CD4-positive, alpha-beta T cell (primary cell): Measurements from ENCODE around the gene MPZL3. TPM values are rescaled to one million over a fixed set of nuclear protein-coding genes. Genes with fewer than 3 reads are reported as not detected.

Experiments used
- ATAC-seq: fragments of 200-7000 bp; cut with Tn5 transposase; one replicate; pipeline ENCODE4 v1.10.0; 2022; ENCODE audit warnings: mild to moderate bottlenecking; ENCODE audit not compliant: poor library complexity
- CTCF ChIA-PET: fragments of 350-600 bp; sonication (Branson Sonifier 250); formaldehyde crosslinking; loops from one replicate; lab custom pipeline; 2021; ENCODE audit warnings: antibody characterized with exemption, inconsistent platforms; lab: Charles Lee
- POLR2A ChIA-PET: fragments of 350-600 bp; sonication (Branson Sonifier 250); formaldehyde crosslinking; loops from one replicate; lab custom pipeline; 2021; ENCODE audit warnings: antibody characterized with exemption, inconsistent platforms; lab: Charles Lee
- DNase-seq, 14 experiments: peaks; one replicate each; pipeline ENCODE4 v3.0.0-alpha.2; 2013 to 2020; ENCODE audit warnings: mixed read lengths in 2 of 14
- H3K27ac ChIP-seq, 2 donors: one replicate each; pipeline versions ENCODE4 v1.5.1 to v1.7.0; 2013; ENCODE audit warnings: low read length in 2 of 2, low read depth in 1 of 2, mild to moderate bottlenecking in 1 of 2
- H3K27me3 ChIP-seq, 2 experiments: 1 replicate in 1 of 2; 2 replicates in 1 of 2; pipeline versions ENCODE4 v1.6.1 to v1.7.0; 2013; ENCODE audit warnings: low read length in 2 of 2, control low read depth in 1 of 2, mild to moderate bottlenecking in 1 of 2, moderate library complexity in 1 of 2; ENCODE audit not compliant: insufficient read depth in 2 of 2, control insufficient read depth in 1 of 2
- H3K36me3 ChIP-seq: one replicate; pipeline ENCODE4 v1.6.1; 2013; ENCODE audit warnings: low read length, control low read depth; ENCODE audit not compliant: insufficient read depth
- H3K4me1 ChIP-seq: one replicate; pipeline ENCODE4 v1.6.1; 2013; ENCODE audit warnings: low read length, control low read depth; ENCODE audit not compliant: insufficient read depth
- H3K4me3 ChIP-seq: one replicate; pipeline ENCODE4 v1.5.1; 2013; ENCODE audit warnings: mild to moderate bottlenecking, low read length, moderate library complexity
- H3K9me3 ChIP-seq, 2 experiments: 1 replicate in 1 of 2; 2 replicates in 1 of 2; pipeline versions ENCODE4 v1.6.1 to v1.7.0; 2013; ENCODE audit warnings: low read length in 2 of 2, mild to moderate bottlenecking in 2 of 2, control low read depth in 1 of 2, moderate library complexity in 1 of 2; ENCODE audit not compliant: control insufficient read depth in 1 of 2, insufficient read depth in 1 of 2
- H3K27ac Mint-ChIP-seq: one replicate; pipeline ENCODE4 v1.8.0; 2020; ENCODE audit warnings: mixed read lengths
- H3K27me3 Mint-ChIP-seq: one replicate; pipeline ENCODE4 v1.8.0; 2021; ENCODE audit warnings: mixed read lengths
- H3K36me3 Mint-ChIP-seq: one replicate; pipeline ENCODE4 v1.8.0; 2021; ENCODE audit warnings: low read depth, mixed read lengths
- H3K4me1 Mint-ChIP-seq: one replicate; pipeline ENCODE4 v1.8.0; 2021; ENCODE audit warnings: low read depth, mixed read lengths
- H3K4me3 Mint-ChIP-seq: one replicate; pipeline ENCODE4 v1.8.0; 2020; ENCODE audit warnings: mild to moderate bottlenecking, mixed read lengths
- H3K9me3 Mint-ChIP-seq: one replicate; pipeline ENCODE4 v1.8.0; 2020; ENCODE audit warnings: mixed read lengths
- intact Hi-C, 2 experiments: fragments of 100-400 bp; cut with DNase I in 1 of 2; cut with micrococcal nuclease in 1 of 2; formaldehyde crosslinking; loops; one replicate each; pipeline versions ENCODE4 v1.15.1 to v1.9.0; 2023 to 2025; cut with DNase I, micrococcal nuclease
- total RNA-seq, 174 experiments: library from RNA in 2 of 174; stranded (reverse) in 2 of 174; gene quantifications; one replicate each; pipeline ENCODE4 v1.2.3 and lab custom pipeline; 2021 to 2026
- TF ChIP-seq, protein P1 (sequence below): fragments of 200-600 bp; IDR thresholded peaks from one replicate; pipeline ENCODE4 v1.8.0; 2022; ENCODE audit warnings: antibody characterized with exemption, mild to moderate bottlenecking

MPZL3 gene
- total RNA-seq, 2 experiments from 2014 or later, result 29.0 to 30.2 TPM

DNA sequence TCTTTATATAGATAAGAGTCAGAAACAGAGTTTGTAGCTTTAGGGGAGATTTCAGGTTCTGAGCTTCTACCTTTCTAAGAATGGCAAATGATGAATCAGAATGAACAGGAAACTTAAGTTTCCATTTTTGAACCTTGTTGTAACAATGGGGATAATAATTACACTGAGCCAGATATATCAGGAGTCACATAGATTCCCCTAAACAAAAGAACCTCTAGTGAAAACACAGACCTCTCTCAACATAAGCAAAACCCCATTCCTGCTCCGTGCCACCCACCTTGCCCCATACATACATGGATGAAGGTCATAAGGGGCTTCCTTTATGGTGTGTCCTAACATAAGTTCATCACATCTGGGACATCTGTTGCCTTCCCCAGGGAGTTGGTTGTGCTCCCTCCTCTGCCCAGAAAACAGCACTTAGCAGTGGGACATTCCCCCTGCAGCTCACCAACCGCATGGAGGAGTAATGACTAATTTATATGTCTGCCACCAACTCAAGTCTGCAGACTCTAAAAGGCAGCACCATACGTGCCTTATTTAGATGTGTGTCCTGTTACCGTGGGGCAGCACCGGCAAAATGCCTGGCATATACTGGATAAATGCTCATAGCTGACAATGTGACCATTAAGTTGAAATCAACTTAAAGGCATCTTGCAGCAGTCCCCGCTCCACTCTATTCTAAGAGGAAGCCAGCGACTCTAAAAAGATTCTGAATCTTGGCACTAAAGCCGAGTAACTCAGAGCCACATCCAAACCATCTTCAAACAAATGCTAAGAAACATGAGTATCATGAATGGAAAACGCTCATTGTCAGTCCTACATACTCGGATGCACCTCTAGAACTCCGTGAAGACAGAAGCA, 35.3 kb downstream of the MPZL3 start:
- Histone ChIP-seq H3K9me3 (no peaks in the 10 kb centered on the region), H3K27ac (peak overlapping the region; percentile 10 to 52), H3K36me3 (peaks cover 25% of the 10 kb centered on the region), H3K27me3 (no peaks in the 10 kb centered on the region), H3K4me1 (peaks cover 89% of the 10 kb centered on the region), H3K4me3 (peak overlapping the region; percentile 40)
- no peaks in the 10 kb centered on the region for H3K9me3 Mint-ChIP-seq
- H3K36me3 Mint-ChIP-seq, result peaks cover 33% of the 10 kb centered on the region
- peaks cover 99% of the 10 kb centered on the region for H3K4me1 Mint-ChIP-seq
- TF ChIP-seq, protein P1, sequence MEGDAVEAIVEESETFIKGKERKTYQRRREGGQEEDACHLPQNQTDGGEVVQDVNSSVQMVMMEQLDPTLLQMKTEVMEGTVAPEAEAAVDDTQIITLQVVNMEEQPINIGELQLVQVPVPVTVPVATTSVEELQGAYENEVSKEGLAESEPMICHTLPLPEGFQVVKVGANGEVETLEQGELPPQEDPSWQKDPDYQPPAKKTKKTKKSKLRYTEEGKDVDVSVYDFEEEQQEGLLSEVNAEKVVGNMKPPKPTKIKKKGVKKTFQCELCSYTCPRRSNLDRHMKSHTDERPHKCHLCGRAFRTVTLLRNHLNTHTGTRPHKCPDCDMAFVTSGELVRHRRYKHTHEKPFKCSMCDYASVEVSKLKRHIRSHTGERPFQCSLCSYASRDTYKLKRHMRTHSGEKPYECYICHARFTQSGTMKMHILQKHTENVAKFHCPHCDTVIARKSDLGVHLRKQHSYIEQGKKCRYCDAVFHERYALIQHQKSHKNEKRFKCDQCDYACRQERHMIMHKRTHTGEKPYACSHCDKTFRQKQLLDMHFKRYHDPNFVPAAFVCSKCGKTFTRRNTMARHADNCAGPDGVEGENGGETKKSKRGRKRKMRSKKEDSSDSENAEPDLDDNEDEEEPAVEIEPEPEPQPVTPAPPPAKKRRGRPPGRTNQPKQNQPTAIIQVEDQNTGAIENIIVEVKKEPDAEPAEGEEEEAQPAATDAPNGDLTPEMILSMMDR, result no peak
- intact Hi-C loops, result loop anchor here in 1 of 2 experiments (5.0 kb wide), 2 partner anchors 35 to 90 kb away; partner anchors contain the start of gene MPZL3
- POLR2A ChIA-PET, result interaction anchor here (0.6 to 3.7 kb wide), 9 partner anchors 8 to 123 kb away, joined by 3 to 15 read pairs (median 6); partner anchors contain the start of gene JAML
- H3K27ac Mint-ChIP-seq, result no peak overlapping the region
- CTCF ChIA-PET, result interaction anchor here (0.7 to 2.5 kb wide), 12 partner anchors 10 to 136 kb away, joined by 3 to 25 read pairs (median 4); partner anchors contain the start of genes MPZL2 and MPZL3
- no peaks in the 10 kb centered on the region for H3K27me3 Mint-ChIP-seq
- peak overlapping the region; percentile 84 for H3K4me3 Mint-ChIP-seq
- ATAC-seq, result peak; percentile 75
- peak in 11 of 14 experiments; percentile 19 to 80 (median 37) for DNase-seq

DNA sequence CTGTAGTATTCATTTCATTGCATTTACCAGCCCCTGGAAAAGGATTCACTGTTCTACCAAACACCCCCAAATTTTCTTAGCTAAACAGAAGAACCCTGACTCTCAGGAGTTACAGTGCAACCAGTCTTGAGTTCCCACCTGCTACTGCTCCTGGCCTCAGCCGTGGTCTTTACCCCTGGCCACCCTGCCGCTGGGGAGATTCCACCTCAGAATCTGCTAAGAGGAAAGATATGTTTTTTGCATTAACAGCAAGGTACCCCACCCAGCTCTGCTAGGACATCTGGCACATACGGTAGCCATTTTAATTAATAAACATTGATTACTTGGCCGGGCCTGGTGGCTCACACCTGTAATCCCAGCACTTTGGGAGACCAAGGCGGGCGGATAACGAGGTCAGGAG, 36.4 kb downstream of the MPZL3 start:
- POLR2A ChIA-PET, result interaction anchor here (0.5 to 3.7 kb wide), 12 partner anchors 9 to 176 kb away, joined by 3 to 15 read pairs (median 6); partner anchors contain the start of genes JAML, MPZL2 and UBE4A
- no peak overlapping the region for H3K27ac ChIP-seq
- peaks cover 44% of the 10 kb centered on the region for H3K36me3 Mint-ChIP-seq

DNA sequence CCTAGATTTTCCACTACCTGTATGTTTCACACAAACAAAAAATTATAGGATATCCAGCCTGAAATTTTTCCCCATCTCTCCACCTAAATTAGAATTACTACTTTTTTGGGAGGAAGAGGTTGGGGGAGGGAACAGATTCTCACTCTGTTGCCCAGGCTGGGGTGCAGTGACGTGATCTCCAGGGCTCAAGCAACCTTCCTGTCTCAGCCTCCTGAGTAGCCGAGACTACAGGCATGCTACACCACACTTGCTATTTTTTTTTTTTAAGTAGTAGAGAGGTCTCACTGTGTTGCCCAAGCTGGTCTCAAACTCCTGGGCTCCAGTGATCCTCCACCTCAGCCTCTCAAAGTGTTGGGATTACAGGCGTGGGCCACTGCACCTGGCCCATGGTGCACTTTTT, 36.9 kb downstream of the MPZL3 start:
- no peak overlapping the region for H3K4me3 ChIP-seq
- TF ChIP-seq, protein P1, result no peak
- peaks cover 94% of the 10 kb centered on the region for H3K4me1 Mint-ChIP-seq
- intact Hi-C loops, result loop anchor here in 1 of 2 experiments (1.0 to 5.0 kb wide), 4 partner anchors 9 to 92 kb away; partner anchors contain the start of gene MPZL3
- ChIA-PET CTCF (interaction anchor here (0.8 to 2.5 kb wide), 10 partner anchors 9 to 81 kb away, joined by 3 to 25 read pairs (median 4); partner anchors contain the start of gene JAML), POLR2A (interaction anchor here (0.5 to 3.7 kb wide), 13 partner anchors 9 to 177 kb away, joined by 3 to 23 read pairs (median 6); partner anchors contain the start of genes CD3E, JAML, MPZL2 and MPZL3)
- H3K27me3 ChIP-seq, result no peaks in the 10 kb centered on the region
- peaks cover 75% of the 10 kb centered on the region for H3K4me1 ChIP-seq
- H3K36me3 ChIP-seq, result peaks cover 39% of the 10 kb centered on the region
- ATAC-seq (peak; percentile 41), DNase-seq (peak in 4 of 14 experiments; percentile 52 to 70 (median 53))
- H3K9me3 Mint-ChIP-seq, result no peaks in the 10 kb centered on the region
- H3K27ac ChIP-seq, result no peak overlapping the region
- no peaks in the 10 kb centered on the region for H3K9me3 ChIP-seq
- peaks cover 49% of the 10 kb centered on the region for H3K36me3 Mint-ChIP-seq
- H3K4me3 Mint-ChIP-seq, result peak overlapping the region; percentile 52
- no peaks in the 10 kb centered on the region for H3K27me3 Mint-ChIP-seq
- no peak overlapping the region for H3K27ac Mint-ChIP-seq

More for the DNA sequence above, 36.4 kb downstream of the MPZL3 start:
- Mint-ChIP-seq H3K27me3 (no peaks in the 10 kb centered on the region), H3K9me3 (no peaks in the 10 kb centered on the region), H3K4me1 (peaks cover 94% of the 10 kb centered on the region), H3K27ac (no peak overlapping the region), H3K4me3 (peak overlapping the region; percentile 52)
- peaks cover 80% of the 10 kb centered on the region for H3K4me1 ChIP-seq
- DNase-seq (no peak), ATAC-seq (no peak)
- CTCF ChIA-PET, result interaction anchor here (0.8 to 2.5 kb wide), 9 partner anchors 9 to 80 kb away, joined by 3 to 25 read pairs (median 4); partner anchors contain the start of genes JAML and MPZL3
- H3K4me3 ChIP-seq, result no peak overlapping the region
- H3K36me3 ChIP-seq, result peaks cover 34% of the 10 kb centered on the region
- no peaks in the 10 kb centered on the region for H3K27me3 ChIP-seq
- no peaks in the 10 kb centered on the region for H3K9me3 ChIP-seq
- TF ChIP-seq, protein P1, result no peak
- intact Hi-C loops, result loop anchor here in 1 of 2 experiments (1.0 to 5.0 kb wide), 4 partner anchors 9 to 92 kb away; partner anchors contain the start of gene MPZL3
